Stimulated activated CD4-positive, alpha-beta T cell treated with anti-CD3 and anti-CD28 coated beads, Interleukin-15, amount 100 ng/mL, for 24 hours (primary cell): ENCODE results near the gene DNAJC30.
A peak's percentile ranks its signal among the peaks of the same experiment; 100 is the strongest.
"Not testable (repeated sequence)": the region's sequence is repeated elsewhere in the genome, so short reads cannot be mapped to it uniquely, and the experiment has no call there.

Experiments
- DNase-seq: peaks from one replicate; pipeline ENCODE4 v3.0.0-alpha.2; 2020

Gene DNAJC30

DNA sequence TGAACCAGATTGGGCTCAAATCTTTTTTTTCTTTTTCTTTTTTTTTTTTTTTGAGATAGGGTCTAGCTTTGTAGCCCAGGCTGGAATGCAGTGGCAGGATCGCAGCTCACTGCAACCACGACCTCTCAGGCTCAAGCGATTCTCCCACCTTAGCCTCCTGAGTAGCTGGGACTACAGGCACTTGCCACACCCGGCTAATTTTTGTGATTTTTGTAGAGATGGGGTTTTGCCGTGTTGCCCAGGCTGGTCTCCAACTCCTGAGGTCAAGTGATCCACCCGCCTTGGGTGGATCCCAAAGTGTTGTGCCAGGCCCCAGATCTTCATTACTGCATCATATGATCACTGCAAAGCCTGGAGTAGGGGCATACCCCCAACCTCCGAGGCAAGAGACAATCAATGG, 2.8 kb downstream of the DNAJC30 start:
- DNase-seq, result no peak

DNA sequence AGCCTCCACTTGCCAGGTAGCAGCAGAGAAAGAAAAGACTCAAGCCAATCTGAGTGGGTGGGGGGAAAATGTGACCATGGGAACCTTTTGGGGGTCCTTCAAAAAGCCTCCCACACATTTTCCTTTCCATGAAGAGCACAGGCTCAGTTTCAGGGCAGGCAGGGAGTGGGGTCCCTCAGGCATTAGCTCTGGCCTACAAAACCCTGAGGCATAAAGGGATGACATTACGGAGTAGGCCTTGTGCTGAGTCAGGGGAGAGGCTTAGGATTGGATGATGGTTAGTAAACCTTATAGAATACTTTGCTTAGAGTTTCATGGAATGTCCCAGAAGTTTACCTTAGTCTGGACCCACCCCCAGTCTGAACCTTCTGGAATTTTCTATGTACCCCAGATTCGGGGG, 3.5 kb downstream of the DNAJC30 start:
- DNase-seq, result no peak

DNA sequence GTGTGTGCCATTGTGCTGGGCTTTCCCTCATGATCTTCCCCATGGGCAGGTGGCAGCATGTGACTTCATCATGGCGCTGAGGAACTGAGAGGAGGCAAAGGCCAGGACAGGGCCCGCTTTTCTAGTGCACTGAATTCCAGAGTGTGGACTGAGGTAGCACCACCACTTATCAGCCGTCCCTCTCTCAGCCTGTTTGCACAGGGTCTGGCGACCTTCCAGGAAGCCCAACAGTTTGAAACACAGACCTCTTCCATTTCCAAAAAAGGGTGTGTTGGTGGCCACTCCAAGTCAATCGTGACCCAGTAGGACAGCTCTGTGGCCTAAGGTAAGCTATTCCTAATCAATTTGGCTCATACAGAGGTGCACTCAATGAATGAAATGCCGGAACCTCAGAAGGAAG, 4.4 kb downstream of the DNAJC30 start:
- no peak for DNase-seq

DNA sequence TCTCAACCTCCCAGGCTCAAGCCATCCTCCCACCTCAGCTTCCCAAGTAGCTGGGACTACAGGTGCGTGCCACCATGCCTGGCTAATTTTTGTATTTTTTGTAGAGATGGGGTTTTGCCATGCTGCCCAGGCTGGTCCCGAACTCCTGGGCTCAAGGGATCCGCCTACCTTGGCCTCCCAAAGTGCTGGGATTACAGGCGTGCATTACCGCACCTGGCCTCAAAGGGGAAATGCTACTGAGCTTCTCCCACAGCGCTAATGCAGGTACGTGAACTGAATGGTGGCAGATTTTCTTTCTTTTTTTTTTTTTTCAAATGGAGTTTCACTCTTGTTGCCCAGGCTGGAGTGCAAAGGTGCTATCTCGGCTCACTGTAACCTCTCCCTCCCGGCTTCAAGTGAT, 7.2 kb downstream of the DNAJC30 start:
- not testable (repeated sequence) for DNase-seq

DNA sequence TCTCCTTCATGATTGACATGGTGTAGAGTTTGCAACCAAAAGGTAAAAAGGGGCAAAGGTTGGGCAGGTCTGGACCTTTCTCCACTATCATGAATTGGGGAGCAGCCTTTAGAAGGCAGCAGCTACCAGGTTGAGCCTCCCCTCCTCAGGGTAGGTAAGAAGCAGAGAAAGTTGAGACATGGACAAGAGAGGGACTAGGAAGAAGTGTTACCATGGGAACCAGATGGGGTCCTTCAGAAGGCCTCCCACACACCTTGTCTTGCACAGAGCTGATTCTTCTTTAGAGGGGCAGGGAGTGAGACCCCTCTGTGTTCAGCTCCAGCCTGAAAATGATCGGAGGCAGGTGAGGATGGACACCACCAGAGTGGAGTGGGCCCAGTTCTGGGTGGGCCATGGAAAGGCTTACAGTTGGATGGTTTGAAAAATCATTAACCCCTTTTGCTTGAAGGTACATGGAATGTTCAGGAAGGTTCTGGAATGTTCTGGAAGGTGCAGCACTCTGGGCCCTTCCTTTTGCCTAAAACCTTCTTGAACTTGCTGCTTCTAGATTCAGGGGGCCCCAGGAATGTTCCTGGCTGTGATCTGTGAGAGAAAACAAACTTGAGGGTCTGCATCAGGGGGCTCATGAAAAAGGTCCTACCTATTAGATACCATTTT, 8.7 kb downstream of the DNAJC30 start:
- DNase-seq, result no peak

DNA sequence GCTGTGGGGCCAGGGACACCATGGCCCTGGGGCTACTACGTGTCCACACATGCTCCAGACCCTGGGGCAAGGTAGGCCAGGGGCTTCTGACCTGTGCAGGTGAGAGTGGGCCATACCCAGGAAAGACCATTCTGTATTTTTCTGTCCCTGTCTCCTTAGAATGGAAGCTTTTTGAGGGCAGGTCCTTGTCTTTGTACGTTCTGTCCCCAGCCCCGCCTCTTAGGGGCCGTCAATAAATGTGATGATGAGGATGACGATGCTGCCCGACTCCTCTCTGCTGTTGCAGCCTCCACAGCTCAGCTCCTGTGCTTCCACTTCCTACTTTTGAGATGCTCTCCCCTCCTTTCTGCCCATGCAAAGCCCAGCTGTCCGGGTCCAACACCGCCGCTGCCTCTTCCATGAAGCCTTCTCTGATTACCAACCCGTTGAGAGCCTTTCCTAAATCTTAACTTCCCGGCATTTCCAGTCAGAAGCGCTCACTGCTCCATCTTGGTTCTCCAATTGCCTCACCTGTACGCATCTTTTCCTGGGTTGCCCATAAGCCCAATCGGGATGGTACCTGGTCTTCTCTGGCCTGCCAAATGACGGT, 11.3 kb downstream of the DNAJC30 start:
- no peak for DNase-seq

DNA sequence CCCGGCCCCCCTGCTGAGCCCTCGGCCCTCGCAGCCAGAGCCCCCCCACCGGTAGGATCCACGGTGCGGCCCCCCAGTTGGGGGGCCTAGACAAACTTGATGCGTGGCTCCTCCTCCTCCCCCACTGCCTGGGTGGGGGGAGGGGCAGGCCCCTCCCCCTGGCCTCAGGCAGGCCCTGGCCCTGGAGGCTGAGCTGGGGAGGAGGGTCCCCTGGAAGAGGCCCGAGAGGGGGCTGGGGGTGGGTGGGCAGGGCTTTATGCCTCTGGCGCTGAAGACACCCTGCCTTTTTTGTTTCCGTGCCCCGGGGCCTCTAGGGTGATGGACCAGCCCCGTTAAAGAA, 12.0 kb downstream of the DNAJC30 start:
- no peak for DNase-seq

DNA sequence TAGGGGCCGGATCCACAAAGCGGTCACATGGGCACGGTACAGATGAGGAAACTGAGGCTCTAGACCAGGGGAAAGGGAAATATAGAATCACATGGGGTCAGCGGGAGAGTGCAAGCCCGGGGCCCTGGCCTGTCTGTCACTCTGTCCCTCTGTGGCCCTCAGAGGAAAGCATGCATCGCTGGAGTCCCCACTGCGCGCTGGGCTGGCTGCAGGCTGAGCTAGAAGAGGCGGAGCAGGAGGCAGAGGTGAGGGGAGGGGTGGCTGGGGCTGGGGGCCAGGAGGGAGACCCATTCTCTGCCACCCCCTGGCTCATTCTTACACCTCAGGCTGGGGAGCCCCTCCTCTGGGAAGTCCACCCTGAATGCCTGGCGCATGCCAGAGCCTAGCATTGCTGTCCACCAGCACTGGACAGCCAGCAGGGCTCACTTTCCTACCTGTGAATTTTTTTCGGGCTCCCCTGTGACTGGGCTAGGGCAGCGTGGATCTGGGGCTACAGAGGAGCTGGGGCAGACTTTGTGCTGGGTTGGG, 13.3 kb downstream of the DNAJC30 start:
- no peak for DNase-seq

DNA sequence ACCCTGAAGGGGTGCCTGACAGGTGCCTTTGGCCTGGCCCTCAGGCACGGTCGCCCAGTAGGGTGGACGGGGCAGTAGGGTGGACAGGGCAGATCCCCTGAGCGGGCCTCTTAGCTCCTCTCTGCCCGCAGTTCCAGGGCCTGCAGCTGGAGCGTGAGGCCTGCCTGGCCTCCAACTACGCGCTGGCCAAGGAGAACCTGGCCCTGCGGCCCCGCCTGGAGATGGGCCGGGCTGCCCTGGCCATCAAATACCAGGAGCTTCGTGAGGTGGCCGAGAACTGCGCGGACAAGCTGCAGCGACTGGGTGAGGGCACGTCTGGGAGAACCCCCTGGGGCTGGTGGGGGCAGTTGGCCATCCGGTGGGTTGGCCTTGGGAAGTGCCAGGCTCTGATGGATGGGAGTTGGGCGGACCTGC, 14.0 kb downstream of the DNAJC30 start:
- no peak for DNase-seq

DNA sequence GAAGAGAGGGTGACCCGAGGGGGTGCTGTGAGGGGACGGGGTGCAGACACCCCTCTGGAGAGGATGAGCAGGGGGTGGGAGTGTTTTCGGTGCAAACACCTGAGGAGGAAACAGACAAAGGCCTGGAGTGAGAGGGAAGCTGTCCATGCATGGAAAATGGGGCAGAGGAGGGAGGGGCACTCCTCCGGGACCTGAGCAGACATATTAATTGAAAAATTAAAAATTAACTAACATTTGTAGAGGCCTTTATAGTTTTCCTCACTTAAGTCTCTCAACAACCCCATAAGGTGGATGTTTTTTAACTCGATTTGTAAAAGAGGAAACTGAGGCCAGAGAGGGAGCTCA, 14.4 kb downstream of the DNAJC30 start:
- DNase-seq, result no peak

DNA sequence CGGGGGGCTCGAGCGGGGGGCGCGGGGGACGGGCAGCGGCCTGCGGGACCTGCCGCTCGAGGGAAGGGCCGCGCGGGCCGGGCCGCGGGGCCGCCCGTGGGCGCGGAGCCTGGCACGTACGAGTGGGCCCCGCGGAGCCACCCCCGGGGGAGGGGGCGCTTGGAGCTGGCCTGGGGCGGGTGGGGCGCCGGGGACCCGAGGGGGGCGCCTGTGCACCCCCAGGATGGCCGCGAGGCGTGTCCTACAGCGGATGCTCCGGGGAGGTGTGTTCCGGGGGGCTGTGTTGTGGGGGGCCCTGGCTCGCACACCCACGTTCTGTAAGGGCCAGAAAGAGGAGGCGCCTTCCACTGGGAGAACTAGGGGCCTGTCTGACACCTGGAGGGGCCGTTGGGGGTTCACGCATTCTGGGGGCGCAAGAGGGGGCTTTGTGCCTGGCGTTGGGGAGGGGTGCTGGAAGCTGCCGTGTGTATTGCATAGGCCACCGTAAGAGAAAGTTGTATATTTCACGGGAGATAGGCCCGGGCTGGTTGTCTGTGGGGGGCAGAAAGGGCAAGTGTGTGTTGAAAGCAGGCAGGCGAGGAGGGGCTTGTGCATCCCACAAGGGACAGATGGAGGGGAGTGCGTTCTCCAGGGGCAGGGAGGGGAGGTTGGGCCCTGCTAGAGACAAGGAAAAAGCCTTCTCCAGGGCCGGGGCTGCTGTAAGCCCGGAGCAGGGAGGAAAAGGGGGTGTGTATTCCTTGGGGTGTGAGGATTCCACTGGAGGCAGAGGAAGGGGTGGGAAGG, 15.0 kb downstream of the DNAJC30 start:
- DNase-seq, result no peak

DNA sequence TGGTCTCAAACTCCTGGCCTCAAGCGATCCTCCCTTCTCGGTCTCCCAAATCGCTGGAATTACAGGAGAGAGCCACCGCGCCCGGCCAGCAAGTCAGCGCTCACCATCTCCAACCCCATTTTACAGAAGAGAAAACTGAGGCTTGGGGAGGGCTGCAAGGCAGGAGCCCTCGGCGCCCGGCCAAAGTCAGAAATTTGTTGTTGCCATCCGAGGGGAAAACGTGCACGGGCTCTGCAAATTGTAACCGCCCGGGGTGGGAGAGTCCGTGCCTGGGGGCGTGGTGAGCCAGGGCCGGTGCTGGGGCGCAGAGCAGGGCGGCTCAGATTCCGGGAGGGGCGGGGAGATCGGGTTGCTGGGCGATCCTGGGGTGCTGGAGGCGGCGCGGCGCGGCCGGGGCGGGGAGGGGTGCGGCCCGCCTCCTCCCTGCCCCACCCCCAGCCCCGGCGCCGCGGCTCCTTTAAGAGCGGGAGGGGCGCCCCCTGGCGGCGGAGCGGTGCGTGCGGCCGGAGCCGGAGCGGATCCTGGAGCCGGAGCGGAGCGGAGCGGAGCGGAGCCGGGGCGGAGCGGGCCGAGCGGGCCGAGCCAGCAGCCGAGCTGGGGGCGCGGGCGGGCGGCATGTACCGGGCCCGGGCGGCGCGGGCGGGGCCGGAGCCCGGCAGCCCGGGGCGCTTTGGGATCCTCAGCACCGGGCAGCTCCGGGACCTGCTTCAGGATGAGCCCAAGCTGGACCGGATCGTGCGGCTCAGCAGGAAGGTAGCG, 15.7 kb downstream of the DNAJC30 start, which contains the start of gene VPS37D:
VPS37D (plus strand) TSS at position 488 of the 759 bp plus-strand sequence; CDS start at position 616, 128 bp downstream.
- DNase-seq, result peak; percentile 94

DNA sequence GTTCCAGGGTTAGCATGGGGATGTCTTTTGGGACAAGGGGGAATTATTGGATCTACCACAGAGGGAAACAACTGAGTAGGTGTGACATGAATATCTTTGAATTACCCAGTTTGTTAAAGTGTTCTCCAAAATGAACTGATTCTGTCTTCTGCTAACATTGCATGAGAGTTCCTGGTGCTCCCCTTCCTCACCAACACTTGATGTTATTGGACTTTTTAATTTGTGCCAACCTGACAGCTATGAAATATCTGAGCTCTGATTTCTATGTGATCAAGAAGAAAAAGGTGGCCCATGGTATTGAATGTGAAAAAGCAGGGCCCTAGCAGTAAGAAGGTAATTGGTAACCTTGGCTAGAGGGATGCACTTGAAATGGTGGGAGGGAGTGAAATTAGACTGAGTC, 20.2 kb downstream of the DNAJC30 start:
- DNase-seq, result no peak

DNA sequence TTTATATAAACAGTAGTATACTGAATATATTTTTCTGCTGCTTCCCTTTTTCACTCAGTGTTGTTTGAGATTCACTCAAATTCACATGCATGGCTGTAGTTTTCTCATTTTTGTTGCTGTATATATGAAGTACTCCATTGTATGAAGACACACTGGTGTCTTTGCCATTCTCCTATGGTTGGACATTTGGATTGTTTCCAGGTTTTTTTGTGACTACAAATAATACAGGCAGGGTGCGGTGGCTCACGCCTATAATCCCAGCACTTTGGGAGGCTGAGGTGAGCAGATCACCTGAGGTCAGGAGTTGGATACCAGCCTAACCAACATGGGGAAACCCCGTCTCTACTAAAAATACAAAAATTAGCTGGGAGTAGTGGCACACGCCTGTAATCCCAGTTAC, 22.7 kb downstream of the DNAJC30 start:
- DNase-seq, result not testable (repeated sequence)

DNA sequence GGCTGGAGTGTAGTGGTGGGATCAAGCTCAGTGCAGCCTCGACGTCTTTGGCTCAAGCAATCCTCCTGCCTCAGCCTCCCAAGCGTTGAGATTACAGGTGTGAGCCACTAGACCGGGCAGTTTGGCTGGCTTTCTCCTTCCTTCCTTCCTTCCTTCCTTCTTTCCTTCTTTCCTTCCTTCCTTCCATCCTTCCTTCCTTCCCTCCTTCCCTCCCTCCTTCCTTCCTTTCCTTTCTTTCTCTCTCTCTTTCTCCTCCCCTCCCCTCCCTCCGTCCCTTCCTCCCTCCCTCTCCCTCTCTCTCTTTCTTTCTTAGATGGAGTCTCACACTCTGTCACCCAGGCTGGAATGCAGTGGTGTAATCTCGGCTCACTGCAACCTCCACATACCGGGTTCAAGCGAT, 23.3 kb downstream of the DNAJC30 start:
- no peak for DNase-seq

DNA sequence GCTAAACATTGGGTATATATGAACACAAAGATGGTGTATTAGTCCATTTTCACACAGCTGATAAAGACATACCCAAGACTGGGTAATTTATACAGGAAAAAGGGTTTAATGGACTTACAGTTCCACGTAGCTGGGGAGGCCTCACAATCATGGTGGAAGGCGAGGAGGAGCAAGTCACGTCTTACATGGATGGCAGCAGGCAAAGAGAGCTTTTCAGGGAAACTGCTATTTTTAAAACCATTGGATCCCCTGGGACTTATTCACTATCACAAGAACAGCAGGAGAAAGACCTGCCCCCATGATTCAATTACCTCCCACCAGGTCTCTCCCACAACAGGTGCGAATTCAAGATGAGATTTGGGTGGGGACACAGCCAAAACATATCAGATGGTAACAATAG, 27.9 kb downstream of the DNAJC30 start:
- DNase-seq, result not testable (repeated sequence)

DNA sequence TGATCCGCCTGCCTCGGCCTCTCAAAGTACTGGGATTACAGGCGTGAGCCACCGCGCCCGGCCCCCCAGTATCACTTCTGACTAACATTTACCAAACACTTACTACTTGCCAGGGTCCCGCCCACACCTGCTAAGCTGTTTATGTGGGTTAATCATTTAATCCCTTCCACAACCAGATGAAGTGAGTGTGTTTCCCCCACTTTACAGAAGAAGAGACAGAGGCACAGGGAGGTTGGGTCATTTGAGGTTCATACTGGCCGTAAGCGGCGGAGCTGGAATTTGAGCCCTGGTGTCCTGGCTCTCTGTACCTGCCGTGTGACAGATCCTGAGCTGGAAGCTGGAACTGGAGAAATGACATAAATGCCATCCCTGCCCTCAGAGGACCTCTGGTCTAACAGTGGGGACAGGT, 30.7 kb downstream of the DNAJC30 start:
- no peak for DNase-seq

DNA sequence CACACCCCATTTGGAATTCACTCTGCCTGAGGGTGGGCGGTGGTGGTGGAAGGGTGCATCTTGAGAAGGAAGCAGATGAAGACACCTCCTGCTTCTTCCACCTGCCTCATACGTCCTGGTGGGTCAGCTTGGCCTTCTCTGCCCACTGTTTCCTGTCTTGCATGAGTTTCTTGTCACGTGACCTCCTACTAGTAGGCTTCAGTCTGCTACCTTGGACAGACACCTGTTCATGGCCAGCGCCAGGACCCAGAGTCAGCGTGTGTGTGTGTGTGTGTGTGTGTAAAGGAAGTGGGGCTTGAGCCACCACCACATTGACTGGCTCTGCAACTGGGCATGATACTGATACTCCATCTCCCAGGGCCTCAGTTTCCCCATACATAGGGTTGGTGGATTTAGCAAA, 32.7 kb downstream of the DNAJC30 start:
- DNase-seq, result no peak

DNA sequence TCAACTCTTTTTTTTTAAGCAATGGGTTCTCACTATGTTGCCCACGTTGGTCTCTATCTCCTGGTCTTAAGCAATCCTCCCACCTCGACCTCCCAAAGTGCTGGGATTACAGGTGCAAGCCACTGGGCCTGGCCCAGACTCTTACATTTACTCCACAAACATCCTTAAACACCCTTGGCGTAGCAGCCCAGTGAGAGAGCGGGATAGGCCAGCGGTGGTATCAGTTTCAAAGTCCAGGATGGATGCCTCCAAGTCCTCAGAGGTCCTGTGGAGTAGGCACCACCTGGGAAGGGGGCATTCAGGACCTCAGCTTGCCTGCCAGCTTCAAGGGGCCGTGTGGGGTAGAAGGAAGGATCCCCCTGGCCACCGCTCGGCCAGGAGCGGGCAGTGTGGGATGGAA, 33.7 kb downstream of the DNAJC30 start:
- DNase-seq, result no peak

DNA sequence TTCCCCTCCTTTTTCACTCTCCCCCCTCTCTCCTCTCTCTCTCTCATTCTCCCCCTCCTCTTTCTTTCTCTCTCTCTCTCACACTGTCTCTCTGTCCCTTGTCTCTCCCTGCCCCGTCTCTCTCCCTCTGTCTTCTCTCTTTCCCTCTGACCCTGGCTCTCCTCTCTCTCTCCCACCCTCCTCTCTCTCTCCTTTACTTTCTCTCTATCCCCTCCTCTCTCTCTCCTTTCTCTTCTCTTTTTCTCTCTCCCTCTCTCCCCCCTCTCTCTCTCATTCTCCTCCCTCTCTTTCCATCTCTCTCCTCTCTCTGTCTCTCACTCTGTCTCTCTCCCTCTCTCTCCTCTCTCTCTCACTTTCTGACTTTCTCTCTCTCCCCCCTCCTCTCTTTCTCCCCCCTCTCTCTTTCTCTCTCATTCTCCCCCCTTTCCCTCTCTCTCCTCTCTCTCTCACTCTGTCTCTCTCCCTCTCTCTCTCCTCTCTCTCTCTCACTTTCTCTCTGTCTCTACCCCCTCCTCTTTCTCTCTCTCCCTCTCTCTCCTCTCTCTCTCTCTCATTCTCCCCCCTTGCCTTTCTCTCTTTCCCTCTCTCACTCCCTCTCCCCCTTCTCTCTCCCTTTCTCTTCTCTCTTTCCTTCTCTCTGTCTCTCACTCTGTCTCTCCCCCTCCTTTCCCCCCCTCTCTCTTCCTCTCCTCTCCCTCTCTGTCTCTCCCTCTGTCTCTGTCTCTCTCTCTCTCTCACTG, 34.5 kb downstream of the DNAJC30 start:
- DNase-seq, result no peak

DNA sequence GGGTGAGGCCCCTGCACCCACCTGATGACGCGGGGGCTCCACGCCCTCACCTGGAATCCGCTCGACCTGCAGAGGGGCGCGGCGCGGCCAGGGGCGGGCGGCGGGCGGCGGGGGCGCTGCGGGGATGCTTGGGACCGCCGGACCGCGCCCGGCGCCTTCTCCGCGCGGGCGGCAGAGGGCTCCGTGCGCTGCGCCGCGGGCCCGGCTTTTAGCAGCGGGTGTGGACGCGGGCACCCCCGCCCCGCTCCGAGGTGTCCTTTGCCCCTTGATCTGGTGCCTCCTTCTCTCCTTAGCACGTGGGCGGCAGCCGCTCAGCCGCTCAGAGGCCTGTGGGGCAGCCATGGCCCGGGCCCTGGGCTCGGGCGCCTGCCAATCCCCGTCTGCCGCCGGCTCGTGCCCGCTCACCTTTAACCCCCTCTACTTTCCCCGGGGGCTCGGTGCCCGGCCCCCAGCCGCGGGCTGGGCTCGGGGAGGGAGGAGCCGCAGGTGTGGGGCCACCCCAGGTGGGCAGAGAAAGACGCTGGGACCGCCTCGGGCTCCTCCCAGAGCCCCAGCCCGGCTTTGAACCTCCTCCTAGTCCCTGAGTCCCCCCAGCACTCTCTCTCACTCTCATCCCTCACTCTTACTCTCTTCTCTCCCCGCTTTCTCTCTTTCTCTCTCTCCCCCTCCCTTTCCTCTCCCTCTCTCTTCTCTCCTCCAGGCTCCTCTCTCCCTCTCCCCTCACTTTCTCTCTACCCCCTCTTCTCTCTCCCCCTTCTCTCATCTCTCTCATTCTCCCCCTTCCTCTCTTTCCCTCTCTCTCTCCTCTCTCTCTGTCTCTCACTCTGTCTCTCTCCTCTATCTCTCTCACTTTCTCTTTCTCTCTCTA, 35.3 kb downstream of the DNAJC30 start:
- DNase-seq, result peak; percentile 50
